Osteoblast (primary cell): ENCODE measurements around the gene OVCA2. TPM values are rescaled to one million over a fixed set of nuclear protein-coding genes. Genes with fewer than 3 reads are reported as not detected.

Experiments used
- DNase-seq: peaks from one replicate; pipeline ENCODE4 v3.0.0; 2011; ENCODE audit warnings: low spot score, mixed read lengths; ENCODE audit not compliant: insufficient read length; ENCODE audit errors: missing footprints
- H2AFZ ChIP-seq: 2 replicates; pipeline ENCODE4 v1.6.0; 2011; ENCODE audit warnings: mild to moderate bottlenecking, low read length
- H3K27ac ChIP-seq: 2 replicates; pipeline ENCODE4 v1.5.1; 2011; ENCODE audit warnings: mild to moderate bottlenecking, low read depth, low read length, moderate library complexity
- H3K27me3 ChIP-seq: 2 replicates; pipeline ENCODE4 v1.6.0; 2012; ENCODE audit warnings: mild to moderate bottlenecking, control low read depth, inconsistent platforms, low read length, moderate library complexity; ENCODE audit not compliant: insufficient read depth
- H3K36me3 ChIP-seq: 2 replicates; pipeline ENCODE4 v1.5.1; 2011; ENCODE audit warnings: mild to moderate bottlenecking, low read length, control low read depth, moderate library complexity; ENCODE audit not compliant: insufficient read depth
- H3K4me1 ChIP-seq: 2 replicates; pipeline ENCODE4 v1.5.1; 2011; ENCODE audit warnings: mild to moderate bottlenecking, low read length, control low read depth, moderate library complexity; ENCODE audit not compliant: insufficient read depth
- H3K4me2 ChIP-seq: 2 replicates; pipeline ENCODE4 v1.6.0; 2011; ENCODE audit warnings: mild to moderate bottlenecking, low read length; ENCODE audit not compliant: insufficient read depth
- H3K4me3 ChIP-seq: fragments of 200-600 bp; sonication (generic); 3 replicates; pipeline ENCODE4 v1.5.1; 2012; ENCODE audit warnings: mild to moderate bottlenecking, low read length, inconsistent platforms; ENCODE audit not compliant: insufficient read depth
- H3K79me2 ChIP-seq: 2 replicates; pipeline ENCODE4 v1.6.0; 2012; ENCODE audit warnings: mild to moderate bottlenecking, low read length, control low read depth, inconsistent platforms; ENCODE audit not compliant: insufficient read depth
- H3K9me3 ChIP-seq: 2 replicates; pipeline ENCODE4 v1.5.1; 2011; ENCODE audit warnings: low read depth, low read length, control low read depth
- H4K20me1 ChIP-seq: 2 replicates; pipeline ENCODE4 v1.6.0; 2012; ENCODE audit warnings: mild to moderate bottlenecking, low read length, control low read depth; ENCODE audit not compliant: insufficient read depth
- total RNA-seq: library from RNA; depleted of rRNA; stranded (reverse); fragments of >200 nt; gene quantifications from 2 replicates; pipeline ENCODE4 v1.2.3, GENCODE V29; 2012
- TF ChIP-seq, protein P1 (sequence below): IDR thresholded peaks from 2 replicates; pipeline ENCODE4 v1.5.1; 2011; ENCODE audit warnings: mild to moderate bottlenecking, low read depth, low read length, moderate library complexity; ENCODE audit errors: extremely low read depth

The OVCA2 gene
- total RNA-seq, 1 donor, result 59.0 TPM

DNA sequence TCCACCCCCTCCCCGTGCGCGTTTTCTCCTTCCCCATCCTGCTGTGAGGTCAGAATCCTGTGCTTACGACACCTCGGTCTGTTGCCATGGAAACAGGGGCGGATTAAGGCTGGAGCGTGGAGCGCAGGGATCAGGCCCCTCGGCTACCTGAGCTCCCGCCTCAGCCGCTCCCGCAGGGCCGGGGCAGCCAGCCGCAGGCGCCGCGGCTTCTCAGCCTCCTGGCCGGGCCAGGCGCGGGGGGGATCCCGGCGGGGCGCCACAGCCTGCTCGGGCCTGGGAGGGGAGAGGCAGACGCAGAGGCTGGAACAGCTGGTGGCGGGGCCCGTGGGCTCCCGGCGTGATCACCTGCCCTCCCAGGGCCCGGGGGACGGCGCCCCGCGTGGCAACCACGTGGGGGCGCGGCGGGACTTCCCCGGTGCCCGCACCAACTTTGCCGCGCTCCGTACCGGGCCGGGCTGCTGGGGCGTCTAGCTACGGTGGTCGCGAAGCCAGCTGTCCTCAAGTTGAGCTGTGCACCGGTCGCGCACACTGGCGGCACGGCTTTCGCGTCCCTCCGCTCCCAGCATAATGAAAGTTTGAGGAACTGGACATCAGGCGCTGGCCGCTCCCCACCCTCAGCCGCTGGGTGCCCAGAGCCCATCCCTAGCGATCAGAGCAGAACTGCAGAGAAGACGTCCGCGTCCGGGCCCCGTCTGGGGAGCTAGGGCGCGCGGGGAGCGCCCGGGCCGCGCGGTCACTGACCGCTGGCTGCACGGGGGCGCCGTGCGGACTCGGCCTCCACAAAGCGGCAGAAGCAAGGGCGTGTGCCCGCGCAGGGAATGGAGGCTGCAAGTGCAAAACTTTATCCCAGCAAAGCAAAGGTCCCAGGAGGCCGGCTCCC is 17.9 kb upstream of the OVCA2 start:
- Histone ChIP-seq H3K27ac (no peak overlapping the region), H3K4me2 (peak overlapping the region; percentile 79), H3K4me3 (peak overlapping the region; percentile 67), H3K9me3 (no peaks in the 10 kb centered on the region), H3K27me3 (peaks cover 53% of the 10 kb centered on the region), H4K20me1 (no peaks in the 10 kb centered on the region), H3K36me3 (no peaks in the 10 kb centered on the region), H3K4me1 (peaks cover 27% of the 10 kb centered on the region), H2AFZ (no peak overlapping the region), H3K79me2 (no peaks in the 10 kb centered on the region)
- peak; percentile 92 for DNase-seq
- TF ChIP-seq, protein P1, sequence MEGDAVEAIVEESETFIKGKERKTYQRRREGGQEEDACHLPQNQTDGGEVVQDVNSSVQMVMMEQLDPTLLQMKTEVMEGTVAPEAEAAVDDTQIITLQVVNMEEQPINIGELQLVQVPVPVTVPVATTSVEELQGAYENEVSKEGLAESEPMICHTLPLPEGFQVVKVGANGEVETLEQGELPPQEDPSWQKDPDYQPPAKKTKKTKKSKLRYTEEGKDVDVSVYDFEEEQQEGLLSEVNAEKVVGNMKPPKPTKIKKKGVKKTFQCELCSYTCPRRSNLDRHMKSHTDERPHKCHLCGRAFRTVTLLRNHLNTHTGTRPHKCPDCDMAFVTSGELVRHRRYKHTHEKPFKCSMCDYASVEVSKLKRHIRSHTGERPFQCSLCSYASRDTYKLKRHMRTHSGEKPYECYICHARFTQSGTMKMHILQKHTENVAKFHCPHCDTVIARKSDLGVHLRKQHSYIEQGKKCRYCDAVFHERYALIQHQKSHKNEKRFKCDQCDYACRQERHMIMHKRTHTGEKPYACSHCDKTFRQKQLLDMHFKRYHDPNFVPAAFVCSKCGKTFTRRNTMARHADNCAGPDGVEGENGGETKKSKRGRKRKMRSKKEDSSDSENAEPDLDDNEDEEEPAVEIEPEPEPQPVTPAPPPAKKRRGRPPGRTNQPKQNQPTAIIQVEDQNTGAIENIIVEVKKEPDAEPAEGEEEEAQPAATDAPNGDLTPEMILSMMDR, result no peak

DNA sequence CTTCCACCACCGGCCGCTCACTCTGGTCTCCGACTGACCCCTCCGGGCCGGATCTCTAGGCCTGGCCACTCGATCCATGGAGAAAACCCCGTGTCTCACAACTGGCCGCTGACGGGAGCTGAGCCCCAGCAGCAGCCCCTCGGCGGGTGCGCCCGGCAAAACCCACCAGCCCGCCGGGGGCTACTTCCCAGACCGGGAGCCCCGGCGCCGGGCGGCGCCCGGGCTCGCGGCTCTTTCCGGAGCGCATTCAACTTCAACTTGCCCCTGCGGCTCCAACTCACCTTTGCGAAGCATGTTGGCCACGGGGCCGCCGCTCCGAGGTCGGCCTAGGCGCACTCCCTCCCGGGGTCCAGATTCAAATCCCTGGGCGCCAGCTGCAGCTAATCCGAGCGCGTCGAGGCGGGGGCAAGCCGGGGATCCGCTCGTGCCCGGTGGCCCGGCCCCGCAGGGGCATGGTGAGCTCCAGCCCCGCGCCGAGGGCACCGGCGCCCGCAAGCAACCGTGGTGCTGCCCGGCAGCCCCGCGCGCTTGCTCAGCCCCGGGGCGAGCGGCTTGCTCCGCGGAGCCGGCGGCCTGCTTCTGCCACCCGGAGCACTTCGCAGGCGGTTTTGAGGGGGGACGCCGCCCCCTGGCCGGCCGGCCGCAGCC is 17.1 kb upstream of the OVCA2 start:
- no peaks in the 10 kb centered on the region for H3K36me3 ChIP-seq
- peaks cover 45% of the 10 kb centered on the region for H3K27me3 ChIP-seq

DNA sequence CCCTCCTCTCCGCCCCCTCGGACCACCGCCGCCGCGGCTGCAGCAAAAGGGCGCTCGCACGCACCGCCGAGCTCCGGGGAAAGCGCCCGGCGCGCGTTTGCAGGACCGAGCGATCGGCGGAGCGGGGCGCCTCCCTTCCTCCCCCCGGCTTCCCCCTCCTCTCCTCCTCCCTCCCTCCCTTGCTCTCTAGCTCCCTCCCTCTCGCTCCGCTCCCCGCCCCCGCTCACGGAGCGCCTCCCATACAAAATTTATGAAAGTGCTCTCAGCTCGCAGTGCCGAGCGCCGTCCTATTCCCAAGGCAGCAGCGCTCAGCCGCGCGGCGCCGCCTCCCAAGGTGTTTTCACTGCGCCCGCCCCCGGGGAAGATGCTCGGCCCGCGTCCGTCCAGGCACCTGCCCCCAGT is 16.6 kb upstream of the OVCA2 start, which contains the start of gene RTN4RL1:
Gene RTN4RL1 (minus strand): TSS at position 115 of the 402 bp plus-strand sequence. CDS start 469 bp downstream, outside the sequence.
- H3K79me2 ChIP-seq, result peaks cover under 1% of the 10 kb centered on the region
- H3K27ac ChIP-seq, result no peak within 1 kb of the TSS
- H3K4me3 ChIP-seq, result peak within 1 kb of the TSS; percentile 67
- peak; percentile 96 for DNase-seq
- peaks cover 29% of the 10 kb centered on the region for H3K4me1 ChIP-seq
- H3K4me2 ChIP-seq, result peak within 1 kb of the TSS; percentile 79
- no peaks in the 10 kb centered on the region for H3K36me3 ChIP-seq
- H3K27me3 ChIP-seq, result peaks cover 41% of the 10 kb centered on the region
- H4K20me1 ChIP-seq, result no peaks in the 10 kb centered on the region
- TF ChIP-seq, protein P1, result no peak
- peak within 1 kb of the TSS; percentile 56 for H2AFZ ChIP-seq
- H3K9me3 ChIP-seq, result no peaks in the 10 kb centered on the region

More for the DNA sequence above, 17.1 kb upstream of the OVCA2 start:
- Histone ChIP-seq H3K4me3 (peak overlapping the region; percentile 67), H3K4me1 (peaks cover 29% of the 10 kb centered on the region), H3K9me3 (no peaks in the 10 kb centered on the region), H3K27ac (no peak overlapping the region), H3K4me2 (peak overlapping the region; percentile 79), H2AFZ (no peak overlapping the region), H4K20me1 (no peaks in the 10 kb centered on the region), H3K79me2 (no peaks in the 10 kb centered on the region)
- DNase-seq, result peak; percentile 89
- TF ChIP-seq, protein P1, result no peak
